Measurements from ENCODE around the gene CDK15.

DNA sequence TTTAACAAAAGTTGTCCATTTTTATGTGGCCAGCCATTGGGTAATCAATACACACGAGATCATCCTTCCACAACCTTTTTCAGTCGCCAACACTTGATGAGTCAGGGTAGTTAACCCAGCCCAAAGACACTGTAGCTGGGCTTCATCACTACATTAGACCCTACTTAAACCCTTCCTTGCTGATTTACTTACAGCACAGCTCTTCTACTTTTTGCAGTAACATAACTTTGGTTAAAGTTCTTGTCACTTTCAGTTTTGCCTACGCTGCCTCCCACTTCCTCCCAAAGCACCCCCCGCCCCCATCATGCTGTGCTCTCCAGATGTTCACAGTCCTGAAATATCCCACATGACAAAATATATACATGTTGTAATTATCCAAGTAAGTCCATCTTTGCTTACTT, 103.6 kb downstream of the CDK15 start:
- TF ChIP-seq, protein P1, sequence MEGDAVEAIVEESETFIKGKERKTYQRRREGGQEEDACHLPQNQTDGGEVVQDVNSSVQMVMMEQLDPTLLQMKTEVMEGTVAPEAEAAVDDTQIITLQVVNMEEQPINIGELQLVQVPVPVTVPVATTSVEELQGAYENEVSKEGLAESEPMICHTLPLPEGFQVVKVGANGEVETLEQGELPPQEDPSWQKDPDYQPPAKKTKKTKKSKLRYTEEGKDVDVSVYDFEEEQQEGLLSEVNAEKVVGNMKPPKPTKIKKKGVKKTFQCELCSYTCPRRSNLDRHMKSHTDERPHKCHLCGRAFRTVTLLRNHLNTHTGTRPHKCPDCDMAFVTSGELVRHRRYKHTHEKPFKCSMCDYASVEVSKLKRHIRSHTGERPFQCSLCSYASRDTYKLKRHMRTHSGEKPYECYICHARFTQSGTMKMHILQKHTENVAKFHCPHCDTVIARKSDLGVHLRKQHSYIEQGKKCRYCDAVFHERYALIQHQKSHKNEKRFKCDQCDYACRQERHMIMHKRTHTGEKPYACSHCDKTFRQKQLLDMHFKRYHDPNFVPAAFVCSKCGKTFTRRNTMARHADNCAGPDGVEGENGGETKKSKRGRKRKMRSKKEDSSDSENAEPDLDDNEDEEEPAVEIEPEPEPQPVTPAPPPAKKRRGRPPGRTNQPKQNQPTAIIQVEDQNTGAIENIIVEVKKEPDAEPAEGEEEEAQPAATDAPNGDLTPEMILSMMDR (IDR thresholded peaks at IDR 0.05; ENCODE audit: insufficient read depth, low read length, poor library complexity, severe bottlenecking) = no peak
- TF ChIP-seq EZH2phosphoT487 (conservative IDR thresholded peaks at IDR 0.05; ENCODE audit: low read length) = no peak

All from SU-DHL-6 (cell line).